RWPE1 (cell line): ENCODE data around the gene MADCAM1.

Experiments
- CTCF ChIA-PET: fragments of 350-600 bp; sonication (Branson Sonifier 250); formaldehyde crosslinking; extraction: SDS; loops from one replicate; lab custom pipeline; 2021; lab: Yijun Ruan, JAX
- POLR2A ChIA-PET: fragments of 400-600 bp; formaldehyde crosslinking; extraction: SDS; loops from one replicate; lab custom pipeline; 2020; ENCODE audit warnings: antibody characterized with exemption; ENCODE audit not compliant: low non-redundant PET; lab: Yijun Ruan, JAX
- DNase-seq: peaks from one replicate; pipeline ENCODE4 v3.0.0; 2012; ENCODE audit warnings: low spot score
- H3K27ac ChIP-seq: fragments of 450-650 bp; 2 replicates; pipeline ENCODE4 v1.5.1; 2017
- CTCF ChIP-seq: fragments of 450-650 bp; conservative IDR thresholded peaks from 2 replicates; pipeline ENCODE4 v1.5.1; 2017; ENCODE audit warnings: low read depth, mild to moderate bottlenecking

The MADCAM1 gene

GRCh38 chr19:482186-483041, 13.9 kb upstream of the MADCAM1 start:
- H3K27ac ChIP-seq, result no peak overlapping the region
- POLR2A ChIA-PET, result no interaction called here
- no peak for TF ChIP-seq CTCF
- no peak for DNase-seq
- CTCF ChIA-PET, result no interaction called here

GRCh38 chr19:483332-484072, 12.8 kb upstream of the MADCAM1 start:
- no peak overlapping the region for H3K27ac ChIP-seq
- no peak for TF ChIP-seq CTCF
- DNase-seq, result no peak
- POLR2A ChIA-PET, result interaction anchor here (0.7 kb wide), 1 partner anchor 164 kb away, joined by 4 read pairs; no protein-coding TSS in a partner anchor
- CTCF ChIA-PET, result interaction anchor here (0.6 kb wide), 1 partner anchor 99 kb away, joined by 3 read pairs; no protein-coding TSS in a partner anchor

- no peak for DNase-seq
- H3K27ac ChIP-seq, result no peak overlapping the region
- CTCF ChIA-PET, result no interaction called here
- POLR2A ChIA-PET, result no interaction called here
- TF ChIP-seq CTCF, result no peak
Measured at GRCh38 chr19:484494-484893, 11.8 kb upstream of the MADCAM1 start.

- no peak for DNase-seq
- no peak for TF ChIP-seq CTCF
- ChIA-PET POLR2A (interaction anchor here (0.8 kb wide), 1 partner anchor 140 kb away, joined by 3 read pairs; the partner anchor contains the start of gene MIER2), CTCF (interaction anchor here (0.6 kb wide), 1 partner anchor 110 kb away, joined by 3 read pairs; no protein-coding TSS in a partner anchor)
- H3K27ac ChIP-seq, result no peak overlapping the region
Measured at GRCh38 chr19:485077-485476, 11.2 kb upstream of the MADCAM1 start.

GRCh38 chr19:485583-486236, 10.6 kb upstream of the MADCAM1 start:
- ChIA-PET POLR2A (interaction anchor here (0.8 kb wide), 1 partner anchor 141 kb away, joined by 3 read pairs; the partner anchor contains the start of gene MIER2), CTCF (interaction anchor here (0.6 to 0.9 kb wide), 3 partner anchors 12 to 111 kb away, joined by 3 read pairs; no protein-coding TSS in a partner anchor)
- no peak overlapping the region for H3K27ac ChIP-seq
- no peak for DNase-seq
- no peak for TF ChIP-seq CTCF
